HepG2 (cell line): ENCODE data around the gene SLCO2A1. TPM values are rescaled to one million over a fixed set of nuclear protein-coding genes. Genes with fewer than 3 reads are reported as not detected.
"Not testable (repeated sequence)": the region's sequence is repeated elsewhere in the genome, so short reads cannot be mapped to it uniquely, and the experiment has no call there.

Experiments
- ATAC-seq: fragments of 200-7000 bp; cut with Tn5 transposase; 3 replicates; pipeline ENCODE4 v1.9.1; 2020; ENCODE audit warnings: mild to moderate bottlenecking, moderate library complexity
- BruUV-seq: library from RNA; stranded (reverse); fragments of 400-500 nt; replicated peaks from 2 replicates; lab custom pipeline; 2021; lab: Mats Ljungman, UMichigan
- CTCF ChIA-PET: fragments of 300-600 bp; formaldehyde crosslinking; extraction: SDS; loops from one replicate; lab custom pipeline; 2021; ENCODE audit warnings: low total read pairs, inconsistent platforms, low intra/inter-chr PET ratio; lab: Yijun Ruan, JAX
- POLR2A ChIA-PET: fragments of 350-600 bp; sonication (Branson Sonifier 250); formaldehyde crosslinking; loops from one replicate; lab custom pipeline; 2020; ENCODE audit warnings: antibody characterized with exemption, inconsistent platforms; lab: Yijun Ruan, JAX
- DNase-seq: peaks from one replicate; pipeline ENCODE4 v3.0.0-alpha.2; 2015; ENCODE audit warnings: low spot score
- FAIRE-seq: peaks from 3 replicates; lab custom pipeline; 2011; peaks lifted over from hg19 to GRCh38; lab: Jason Lieb, UNC
- H2AFZ ChIP-seq: one replicate; pipeline ENCODE4 v1.6.1; 2011; ENCODE audit warnings: low read length, inconsistent platforms
- H3K27ac ChIP-seq: fragments of 300-600 bp; 3 replicates; pipeline ENCODE4 v1.8.0; 2011; ENCODE audit warnings: mixed run types, mild to moderate bottlenecking, mixed read lengths, low read length, inconsistent platforms; ENCODE audit not compliant: insufficient read depth; ENCODE audit errors: extremely low read length
- H3K27me3 ChIP-seq, 2 experiments: fragments of 200-600 bp in 1 of 2; 2 replicates in 1 of 2; 3 replicates in 1 of 2; pipeline versions ENCODE4 v1.6.0 to v1.8.0; 2011; ENCODE audit warnings: low read length in 2 of 2, mild to moderate bottlenecking in 2 of 2, moderate library complexity in 2 of 2, inconsistent platforms in 1 of 2; ENCODE audit not compliant: insufficient read depth in 2 of 2, control insufficient read depth in 1 of 2
- H3K36me3 ChIP-seq, 2 experiments: fragments of 200-600 bp in 1 of 2; replicated peaks in 1 of 2; 2 replicates in 1 of 2; 3 replicates in 1 of 2; pipeline versions ENCODE4 v1.5.1 to v1.8.0; 2011; ENCODE audit warnings: low read length in 2 of 2, inconsistent platforms in 1 of 2; ENCODE audit not compliant: insufficient read depth in 2 of 2, control insufficient read depth in 1 of 2
- H3K4me1 ChIP-seq: 2 replicates; pipeline ENCODE4 v1.5.1; 2012; ENCODE audit warnings: low read length, inconsistent platforms; ENCODE audit not compliant: insufficient read depth
- H3K4me2 ChIP-seq: 2 replicates; pipeline ENCODE4 v1.6.0; 2011; ENCODE audit warnings: low read depth, low read length, inconsistent platforms
- H3K4me3 ChIP-seq, 3 experiments: fragments of 200-600 bp in 1 of 3; sonication (generic), shearing (Covaris generic) in 1 of 3; replicated peaks in 1 of 3; 2 replicates each; pipeline ENCODE4 v1.5.1; 2011 to 2016; ENCODE audit warnings: low read length in 3 of 3, inconsistent platforms in 2 of 3, low read depth in 2 of 3, mild to moderate bottlenecking in 2 of 3, control low read depth in 1 of 3, mixed read lengths in 1 of 3; ENCODE audit not compliant: insufficient read depth in 1 of 3
- H3K79me2 ChIP-seq: one replicate; pipeline ENCODE4 v1.6.1; 2011; ENCODE audit warnings: low read length, inconsistent platforms; ENCODE audit not compliant: insufficient read depth
- H3K9ac ChIP-seq: 2 replicates; pipeline ENCODE4 v1.6.0; 2011; ENCODE audit warnings: mild to moderate bottlenecking, low read depth, low read length, inconsistent platforms; ENCODE audit not compliant: insufficient read depth
- H3K9me3 ChIP-seq: 2 replicates; pipeline ENCODE4 v1.5.1; 2012; ENCODE audit warnings: mild to moderate bottlenecking, low read length
- H4K20me1 ChIP-seq: 2 replicates; pipeline ENCODE4 v1.6.0; 2011; ENCODE audit warnings: inconsistent platforms, mild to moderate bottlenecking, low read length, moderate library complexity; ENCODE audit not compliant: insufficient read depth
- ARHGAP35 ChIP-seq: sonication (generic); formaldehyde crosslinking; IDR thresholded peaks from 2 replicates; pipeline ENCODE4 v1.9.0; 2022; ENCODE audit warnings: mild to moderate bottlenecking, inconsistent platforms, moderate library complexity, missing genetic modification reagents, borderline replicate concordance
- BCL3 ChIP-seq: sonication (generic); formaldehyde crosslinking; IDR thresholded peaks from 2 replicates; pipeline ENCODE4 v1.5.1; 2020; ENCODE audit warnings: mild to moderate bottlenecking, missing genetic modification reagents, moderate library complexity
- SP2 ChIP-seq: sonication (generic); formaldehyde crosslinking; IDR thresholded peaks from 2 replicates; pipeline ENCODE4 v1.5.1; 2020; ENCODE audit warnings: mild to moderate bottlenecking, missing genetic modification reagents
- ZBTB10 ChIP-seq: sonication (generic); formaldehyde crosslinking; IDR thresholded peaks from 2 replicates; pipeline ENCODE4 v1.4.0; 2020; ENCODE audit warnings: missing genetic modification reagents, borderline replicate concordance
- ZBTB33 ChIP-seq: sonication (generic); formaldehyde crosslinking; IDR thresholded peaks from 2 replicates; pipeline ENCODE4 v1.4.0; 2020; ENCODE audit warnings: missing genetic modification reagents
- ZKSCAN8 ChIP-seq: IDR thresholded peaks from 2 replicates; pipeline ENCODE4 v1.6.1; 2016; ENCODE audit warnings: borderline replicate concordance, missing genetic modification reagents, missing compliant biosample characterization
- ZNF383 ChIP-seq: sonication (generic); formaldehyde crosslinking; IDR thresholded peaks from 2 replicates; pipeline ENCODE4 v1.4.0; 2020; ENCODE audit warnings: missing genetic modification reagents, mild to moderate bottlenecking, borderline replicate concordance
- ZNF605 ChIP-seq: sonication (generic); formaldehyde crosslinking; IDR thresholded peaks from 2 replicates; pipeline ENCODE4 v1.8.0; 2022; ENCODE audit warnings: mild to moderate bottlenecking, missing genetic modification reagents
- ZNF616 ChIP-seq: sonication (generic); formaldehyde crosslinking; IDR thresholded peaks from 2 replicates; pipeline ENCODE4 v1.5.0; 2020; ENCODE audit warnings: low read depth, mild to moderate bottlenecking, missing genetic modification reagents
- WGBS: methylation state at CpG from one replicate; pipeline ENCODE4 v1.1.6; 2017; ENCODE audit warnings: low lambda C conversion rate; 5-methylcytosine and 5-hydroxymethylcytosine counted together
- in situ Hi-C: cut with HindIII; loops from 2 replicates; pipeline ENCODE4 v1.10.0; 2017; ENCODE audit warnings: low pct_unique_long_range_greater_than_20kb; ENCODE audit not compliant: extremely low pct_ligation_motif_present
- intact Hi-C: fragments of 100-400 bp; cut with micrococcal nuclease; formaldehyde crosslinking; loops from one replicate; pipeline ENCODE4 v1.10.0; 2022; ENCODE audit not compliant: unreplicated experiment
- polyA plus RNA-seq, 8 experiments: library from polyadenylated mRNA; depleted of rRNA in 3 of 8; stranded (reverse) in 7 of 8; unstranded in 1 of 8; fragments of >200 nt; fragmentation: Illumina TruSeq in 4 of 8; extraction: Trizol in 4 of 8; gene quantifications; 2 replicates each; pipeline versions ENCODE4 v1.2.1 to v1.2.3, GENCODE V29; 2011 to 2016; ENCODE audit warnings: low read depth in 4 of 8, missing spikeins in 1 of 8, mixed read lengths in 1 of 8; ENCODE audit not compliant: insufficient read depth in 1 of 8
- total RNA-seq, 5 experiments: library from RNA; depleted of rRNA; stranded (reverse); fragments of >200 nt; fragmentation: Illumina TruSeq; extraction: Trizol; gene quantifications; 2 replicates each; pipeline ENCODE4 v1.2.3, GENCODE V29; 2016; ENCODE audit warnings: low read depth in 1 of 5

The SLCO2A1 gene
- total and polyA plus RNA-seq, 2 of the 13 experiments (the other 11 are each of a cell fraction or from before 2014, with no cell fraction given): 0.04 TPM; not detected in 1

GRCh38 chr3:134072881-134073582, 43.3 kb upstream of the SLCO2A1 start (continued):
- TF ChIP-seq ZBTB33: no peak
- TF ChIP-seq ZNF383 (CRISPR knock-in tag): no peak

- DNase-seq, H3K9ac ChIP-seq, BruUV-seq, intact Hi-C loops, H3K9me3 ChIP-seq, H3K36me3 ChIP-seq, FAIRE-seq, H4K20me1 ChIP-seq, H2AFZ ChIP-seq, CTCF ChIA-PET, H3K4me2 ChIP-seq, H3K27ac ChIP-seq, H3K79me2 ChIP-seq, ATAC-seq, POLR2A ChIA-PET, in situ Hi-C loops, H3K4me3 ChIP-seq: not testable (repeated sequence)
- peaks cover 11% of the 10 kb centered on the region; the same call in 1 of the 2 replicates for H3K4me1 ChIP-seq
- 92% methylated on average over 12 of the region's 25 CpGs for WGBS
- H3K27me3 ChIP-seq: peaks cover 0 to 19% of the 10 kb centered on the region in 2 experiments; a peak in 3 of 5 replicates
Observed at GRCh38 chr3:134070281-134070680, 40.6 kb upstream of the SLCO2A1 start.

GRCh38 chr3:134068429-134068828, 38.7 kb upstream of the SLCO2A1 start:
- Histone ChIP-seq H3K4me2 (no peak overlapping the region), H2AFZ (no peak overlapping the region), H3K9ac (no peak overlapping the region), H3K36me3 (no peaks in the 10 kb centered on the region), H3K4me1 (peaks cover 11% of the 10 kb centered on the region; the same call in 1 of the 2 replicates), H3K79me2 (no peaks in the 10 kb centered on the region), H4K20me1 (no peaks in the 10 kb centered on the region), H3K27me3 (peaks cover 0 to 15% of the 10 kb centered on the region in 2 experiments; a peak in 3 of 5 replicates), H3K9me3 (no peaks in the 10 kb centered on the region), H3K27ac (no peak overlapping the region), H3K4me3 (no peak overlapping the region)
- DNase-seq: no peak
- no TSS peak for BruUV-seq
- no peak for FAIRE-seq
- ATAC-seq: no peak
- ChIA-PET CTCF (no interaction called here), POLR2A (no interaction called here)
- WGBS: 45% methylated on average over 7 of the region's 7 CpGs
- in situ Hi-C loops: no loop called here
- intact Hi-C loops: no loop called here
- TF ChIP-seq ZBTB10: no peak
- no peak for TF ChIP-seq BCL3
- TF ChIP-seq ZNF605 (CRISPR knock-in tag): no peak
- no peak for TF ChIP-seq ZKSCAN8 (CRISPR knock-in tag)
- no peak for TF ChIP-seq SP2
- TF ChIP-seq ZNF616: no peak
- TF ChIP-seq ARHGAP35: no peak
